Measurements from ENCODE around the gene PNPLA7. TPM values are rescaled to one million over a fixed set of nuclear protein-coding genes. Genes with fewer than 3 reads are reported as not detected.
A peak's percentile ranks its signal among the peaks of the same experiment; 100 is the strongest.

Gene PNPLA7
- total RNA-seq, 1 donor from 2014 or later, result 13.7 TPM

- intact Hi-C loops (cut with DNase I), result no loop called here
Measured at GRCh38 chr9:137493364-137494103, 56.7 kb downstream of the PNPLA7 start.

DNA sequence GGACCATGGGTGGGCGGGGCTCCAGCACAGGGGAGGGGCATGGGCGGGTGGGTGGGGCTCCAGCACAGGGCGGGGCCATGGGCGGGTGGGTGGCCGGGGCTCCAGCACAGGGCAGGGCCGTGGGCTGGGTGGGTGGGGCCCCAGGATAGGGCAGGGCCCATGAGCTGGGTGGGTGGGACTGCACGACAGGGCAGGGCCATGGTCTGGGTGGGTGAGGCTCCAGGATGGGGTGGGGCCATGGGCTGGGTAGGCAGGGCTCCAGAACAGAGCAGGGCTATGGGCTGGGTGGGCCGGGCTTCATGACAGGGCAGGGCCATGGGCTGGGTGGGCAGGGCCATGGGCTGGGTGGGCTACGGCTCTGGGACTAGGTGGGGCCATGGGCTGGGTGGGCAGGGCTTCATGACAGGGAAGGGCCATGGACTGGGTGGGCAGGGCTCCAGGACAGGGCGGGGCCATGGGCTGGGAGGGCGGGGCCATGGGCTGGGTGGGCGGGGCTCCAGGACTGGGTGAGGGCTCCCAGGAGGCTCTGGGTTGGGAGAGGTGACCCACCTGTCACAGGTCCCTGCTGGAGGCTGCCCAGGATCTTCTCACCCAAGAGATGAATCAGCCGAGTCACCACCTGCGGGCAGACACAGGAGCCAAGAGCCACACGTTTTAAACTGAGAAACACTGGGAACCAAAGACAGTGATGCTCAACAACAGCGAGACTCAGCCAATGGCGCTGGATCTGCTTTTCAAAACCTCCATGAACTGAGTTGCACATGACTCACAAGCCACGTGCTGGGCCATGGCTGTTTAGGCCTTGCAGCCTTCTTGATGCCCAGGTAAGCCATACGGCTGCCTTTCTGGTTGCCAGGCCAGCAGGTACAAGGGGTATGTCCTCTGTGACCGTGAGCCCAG is 57.5 kb downstream of the PNPLA7 start:
- Histone ChIP-seq H3K9me3 (no peaks in the 10 kb centered on the region), H3K4me1 (no peaks in the 10 kb centered on the region), H3K4me3 (no peak overlapping the region), H3K27me3 (no peaks in the 10 kb centered on the region), H3K27ac (no peak overlapping the region), H3K36me3 (no peaks in the 10 kb centered on the region)
- ATAC-seq (peak; percentile 11), DNase-seq (peak; percentile 52)
- intact Hi-C loops (cut with DNase I), result no loop called here
- TF ChIP-seq CTCF (IDR thresholded peaks at IDR 0.05), result no peak

More at GRCh38 chr9:137493364-137494103, 56.7 kb downstream of the PNPLA7 start:
- H3K9me3 ChIP-seq, result no peaks in the 10 kb centered on the region
- ATAC-seq, result peak; percentile 2
- H3K36me3 ChIP-seq, result no peaks in the 10 kb centered on the region
- H3K4me1 ChIP-seq, result no peaks in the 10 kb centered on the region
- no peak overlapping the region for H3K27ac ChIP-seq
- no peak for DNase-seq
- no peak overlapping the region for H3K4me3 ChIP-seq
- no peaks in the 10 kb centered on the region for H3K27me3 ChIP-seq
- TF ChIP-seq CTCF (IDR thresholded peaks at IDR 0.05), result no peak

DNA sequence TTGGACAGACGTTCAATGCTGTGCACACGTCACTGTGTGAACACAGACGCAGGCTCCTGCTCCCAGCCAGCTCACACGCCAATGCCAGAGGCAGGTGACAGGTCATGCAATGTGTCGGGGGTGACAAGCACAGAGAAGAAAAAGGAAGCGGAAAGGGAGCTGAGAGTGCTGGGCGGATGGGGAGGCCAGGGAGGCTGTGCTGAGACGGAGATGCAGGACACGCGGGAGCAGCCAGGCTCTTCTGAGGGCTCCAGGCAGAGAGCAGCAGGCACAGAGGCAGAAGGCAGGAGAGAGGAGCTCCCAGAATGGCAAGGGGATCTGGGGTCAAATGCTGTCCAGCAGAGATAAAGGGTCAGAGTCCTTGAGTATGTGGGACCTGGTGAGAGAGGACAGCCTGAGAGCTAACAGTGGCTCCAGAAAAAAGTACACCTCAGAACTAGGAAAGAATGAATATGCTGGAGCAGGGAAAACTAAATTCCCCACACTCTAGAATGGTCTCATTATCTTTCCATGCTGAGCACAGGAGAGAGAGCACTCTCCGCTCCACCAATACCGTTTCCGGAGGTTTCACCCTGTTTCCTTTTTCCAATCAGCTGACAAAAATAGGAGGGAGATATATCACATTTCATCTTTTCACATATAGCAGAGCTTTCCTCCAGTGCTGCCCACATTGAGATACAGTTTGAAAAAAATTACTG is 58.3 kb downstream of the PNPLA7 start:
- Histone ChIP-seq H3K9me3 (no peaks in the 10 kb centered on the region), H3K27ac (no peak overlapping the region), H3K36me3 (no peaks in the 10 kb centered on the region), H3K4me1 (no peaks in the 10 kb centered on the region), H3K27me3 (no peaks in the 10 kb centered on the region), H3K4me3 (no peak overlapping the region)
- DNase-seq, result peak; percentile 23
- no peak for TF ChIP-seq CTCF (IDR thresholded peaks at IDR 0.05)
- ATAC-seq, result no peak
- intact Hi-C loops (cut with DNase I), result no loop called here

DNA sequence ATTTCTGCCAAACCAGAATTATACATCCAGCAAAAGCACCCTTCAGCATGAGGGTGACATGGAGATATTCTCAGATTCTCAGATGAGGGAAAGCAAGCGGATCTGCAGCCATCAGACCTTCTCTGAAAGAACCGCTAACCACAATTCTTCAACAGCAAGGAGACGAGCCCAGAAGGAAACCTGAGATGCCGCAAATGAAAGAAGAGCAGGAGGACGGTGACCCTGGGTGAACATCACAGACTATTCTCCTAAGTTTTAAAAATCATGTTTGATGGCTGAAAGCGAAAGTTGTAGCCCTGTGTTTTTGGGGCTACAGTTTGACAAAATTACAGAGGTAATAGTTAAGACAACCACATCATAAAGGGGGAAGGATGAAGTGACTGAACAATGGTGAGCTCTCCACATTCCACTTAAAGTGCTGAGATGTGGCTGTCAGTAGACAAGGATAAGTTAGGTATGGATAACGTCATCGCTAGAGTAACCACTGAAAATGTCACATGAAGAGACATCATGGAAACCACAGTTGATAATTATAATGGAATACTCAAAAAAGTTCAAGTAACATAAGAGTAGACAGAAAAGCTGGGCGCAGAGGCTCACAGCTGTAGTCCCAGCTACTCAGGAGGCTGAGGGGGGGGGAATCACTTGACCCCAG is 59.5 kb downstream of the PNPLA7 start:
- Histone ChIP-seq H3K27me3 (no peaks in the 10 kb centered on the region), H3K4me1 (no peaks in the 10 kb centered on the region), H3K27ac (no peak overlapping the region), H3K36me3 (no peaks in the 10 kb centered on the region), H3K9me3 (no peaks in the 10 kb centered on the region), H3K4me3 (no peak overlapping the region)
- intact Hi-C loops (cut with DNase I), result no loop called here
- peak; percentile 6 for DNase-seq
- no peak for ATAC-seq
- TF ChIP-seq CTCF (IDR thresholded peaks at IDR 0.05), result no peak

- no peak overlapping the region for H3K4me3 ChIP-seq
- TF ChIP-seq CTCF (IDR thresholded peaks at IDR 0.05), result no peak
- peak; percentile 26 for DNase-seq
- no peak for ATAC-seq
- H3K4me1 ChIP-seq, result no peaks in the 10 kb centered on the region
- no peaks in the 10 kb centered on the region for H3K27me3 ChIP-seq
- H3K27ac ChIP-seq, result no peak overlapping the region
- no peaks in the 10 kb centered on the region for H3K36me3 ChIP-seq
- no peaks in the 10 kb centered on the region for H3K9me3 ChIP-seq
- intact Hi-C loops (cut with DNase I), result no loop called here
Measured at GRCh38 chr9:137488906-137489305, 61.3 kb downstream of the PNPLA7 start.

All from upper lobe of right lung (tissue), 1 donor.